GM18517 (cell line): Measurements from ENCODE around the gene STAC3.
A peak's percentile ranks its signal among the peaks of the same experiment; 100 is the strongest.
"Not testable (repeated sequence)": the region's sequence is repeated elsewhere in the genome, so short reads cannot be mapped to it uniquely, and the experiment has no call there.

Experiments
- ATAC-seq: cut with Tn5 transposase; IDR thresholded peaks from one replicate; pipeline ENCODE4 v1.9.1; 2021; ENCODE audit warnings: mild to moderate bottlenecking, moderate library complexity; ENCODE audit not compliant: unreplicated experiment

The STAC3 gene

DNA sequence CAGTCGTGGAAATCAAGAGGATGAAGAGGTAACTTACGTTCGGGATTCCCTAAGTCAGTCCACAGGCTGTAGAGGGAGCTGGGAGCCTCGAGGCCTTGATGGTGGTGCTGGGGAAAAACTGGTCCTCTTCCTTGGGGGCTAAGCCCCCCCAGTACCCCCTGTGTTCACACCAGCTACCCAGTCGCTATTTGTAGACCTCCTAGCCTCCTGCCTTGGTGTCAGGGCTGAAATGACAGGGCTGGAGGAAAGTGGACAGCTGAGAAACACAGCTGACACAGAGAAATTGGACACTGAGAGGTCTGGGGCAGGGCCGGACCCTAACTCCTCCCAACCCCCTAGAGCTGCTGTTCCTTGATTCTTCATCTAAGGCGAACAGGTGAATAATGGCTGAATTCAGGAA, at the start of gene STAC3:
STAC3 (minus strand) TSS at position 232 of the 400 bp plus-strand sequence. CDS start 1,551 bp downstream, outside the sequence.
- no peak for ATAC-seq

GRCh38 chr12:57299514-57300016, 48.6 kb upstream of the STAC3 start:
- ATAC-seq: no peak

GRCh38 chr12:57296291-57296690, 45.3 kb upstream of the STAC3 start:
- ATAC-seq: no peak

GRCh38 chr12:57282073-57282472, 31.1 kb upstream of the STAC3 start:
- ATAC-seq: not testable (repeated sequence)

DNA sequence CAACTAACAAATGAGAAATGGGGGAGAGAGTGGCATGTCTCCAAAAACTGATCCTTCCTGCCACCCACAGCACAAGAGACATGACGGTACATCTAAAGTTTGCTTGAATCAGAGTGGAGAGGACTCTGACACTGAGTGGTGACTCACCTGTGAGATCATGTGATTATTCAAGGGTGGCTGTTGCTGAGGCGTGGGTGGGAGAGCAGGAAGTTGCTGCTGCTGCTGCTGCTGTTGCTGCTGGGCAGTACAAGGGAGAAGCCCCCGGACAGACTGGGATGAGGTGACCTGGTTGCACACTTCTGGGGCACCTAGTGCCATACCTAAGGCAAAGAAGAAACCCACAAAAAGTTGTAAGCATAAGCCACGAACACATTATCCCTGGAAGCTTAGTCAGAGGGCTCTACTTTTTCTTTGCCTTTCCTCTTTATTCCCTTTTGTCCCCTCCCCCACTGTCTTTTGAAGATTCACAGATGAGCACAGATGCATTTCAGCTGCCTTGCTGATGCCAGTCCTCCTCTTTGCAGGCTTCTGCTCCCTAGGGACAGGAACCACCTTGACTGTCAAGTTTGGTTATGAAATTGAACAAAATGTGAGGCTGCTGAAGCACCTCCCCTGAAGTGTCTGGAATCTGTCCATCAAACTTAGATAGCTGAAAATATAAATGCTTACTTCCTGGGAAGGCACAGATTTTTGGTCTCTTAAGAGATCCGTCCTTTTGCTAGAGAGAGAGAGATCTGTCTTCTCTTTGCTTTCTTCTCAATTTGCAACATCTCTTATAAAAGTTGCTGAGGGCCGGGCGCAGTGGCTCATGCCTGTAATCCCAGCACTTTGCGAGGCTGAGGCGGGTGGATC, 29.4 kb upstream of the STAC3 start:
- peak; percentile 94 for ATAC-seq

GRCh38 chr12:57278465-57279381, 27.7 kb upstream of the STAC3 start:
- no peak for ATAC-seq

DNA sequence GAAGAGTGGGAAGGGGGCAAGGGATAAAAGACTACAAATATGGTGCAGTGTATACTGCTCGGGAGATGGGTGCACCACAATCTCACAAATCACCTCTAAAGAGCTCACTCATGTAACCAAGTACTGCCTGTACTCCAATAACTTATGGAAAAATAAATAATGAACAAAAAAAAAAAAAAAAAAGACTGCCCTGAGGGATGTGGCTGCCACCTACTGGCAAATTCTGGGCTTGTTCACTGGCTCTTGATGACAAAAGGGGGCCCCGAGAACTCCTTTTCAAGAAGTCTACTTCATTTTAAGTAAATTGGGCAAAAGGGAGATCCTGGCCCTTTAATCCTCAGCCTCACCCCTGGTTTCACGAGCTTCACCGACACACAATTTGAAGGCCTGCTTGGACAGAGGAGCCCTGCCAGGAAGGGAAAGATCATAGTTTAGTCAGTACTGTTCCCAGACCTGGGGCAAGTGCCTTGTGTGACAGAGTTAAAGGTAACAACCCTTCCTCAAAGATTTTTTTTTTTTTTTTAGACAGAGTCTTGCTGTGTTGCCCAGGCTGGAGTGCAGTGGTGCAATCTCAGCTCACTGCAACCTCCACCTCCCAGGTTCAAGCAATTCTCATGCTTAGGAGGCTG, 26.1 kb upstream of the STAC3 start:
- ATAC-seq: no peak

DNA sequence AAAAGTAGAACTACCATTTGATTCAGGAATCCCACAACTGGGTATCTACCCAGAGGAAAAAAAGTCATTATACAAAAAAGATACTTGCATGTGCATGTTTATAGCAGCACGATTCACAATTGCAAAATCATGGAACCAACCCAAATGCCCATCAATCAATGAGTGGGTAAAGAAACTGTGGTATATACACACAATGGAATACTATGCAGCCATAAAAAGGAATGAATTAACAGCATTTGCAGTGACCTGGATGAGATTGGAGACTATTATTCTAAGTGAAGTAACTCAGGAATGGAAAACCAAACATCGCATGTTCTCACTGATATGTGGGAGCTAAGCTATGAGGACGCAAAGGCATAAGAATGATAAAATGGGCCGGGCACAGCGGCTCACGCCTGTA, 25.2 kb upstream of the STAC3 start:
- not testable (repeated sequence) for ATAC-seq

GRCh38 chr12:57273516-57273915, 22.5 kb upstream of the STAC3 start:
- ATAC-seq: no peak

- no peak for ATAC-seq
Measured at GRCh38 chr12:57272337-57273151, 21.6 kb upstream of the STAC3 start.

GRCh38 chr12:57270966-57271470, 20.0 kb upstream of the STAC3 start:
- ATAC-seq: no peak

DNA sequence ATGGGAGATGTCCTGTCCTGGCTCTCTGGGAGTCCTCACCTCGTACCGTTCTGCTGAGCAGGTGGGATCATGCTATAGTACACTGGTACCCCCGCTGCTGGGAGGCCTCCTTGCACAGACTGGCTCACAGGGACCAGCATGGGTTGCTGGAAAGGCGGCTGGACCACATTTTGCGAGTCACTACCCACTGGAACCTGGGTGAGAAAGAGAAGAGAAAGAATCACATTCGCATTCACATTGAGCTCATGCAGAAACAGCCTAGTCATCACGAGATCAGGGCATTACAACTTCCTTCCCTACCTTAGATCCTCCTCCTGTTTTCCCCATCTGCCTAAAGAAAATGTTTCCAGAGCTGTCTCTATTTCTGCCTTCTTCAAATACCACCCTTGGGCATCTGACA, 17.3 kb upstream of the STAC3 start:
- ATAC-seq: no peak

DNA sequence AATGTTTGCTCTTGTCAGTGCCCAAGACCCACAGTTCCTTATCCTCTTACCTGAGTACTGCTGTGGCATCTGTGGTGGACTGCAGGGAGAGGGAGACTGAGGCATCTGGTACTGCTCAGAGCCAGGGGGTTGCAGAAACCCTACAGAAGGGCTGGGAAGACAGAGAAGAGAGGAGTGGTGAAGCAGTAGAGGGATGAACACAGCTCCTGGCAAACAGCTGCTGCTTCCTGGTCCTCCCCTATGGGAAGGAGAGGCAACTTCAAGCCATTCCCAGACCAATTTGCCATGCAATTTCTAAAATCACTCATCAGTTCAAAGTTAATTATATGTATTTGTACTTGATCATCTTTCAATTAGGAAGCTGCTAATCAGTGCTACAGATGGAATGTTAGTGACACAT, 15.7 kb upstream of the STAC3 start:
- ATAC-seq: no peak

DNA sequence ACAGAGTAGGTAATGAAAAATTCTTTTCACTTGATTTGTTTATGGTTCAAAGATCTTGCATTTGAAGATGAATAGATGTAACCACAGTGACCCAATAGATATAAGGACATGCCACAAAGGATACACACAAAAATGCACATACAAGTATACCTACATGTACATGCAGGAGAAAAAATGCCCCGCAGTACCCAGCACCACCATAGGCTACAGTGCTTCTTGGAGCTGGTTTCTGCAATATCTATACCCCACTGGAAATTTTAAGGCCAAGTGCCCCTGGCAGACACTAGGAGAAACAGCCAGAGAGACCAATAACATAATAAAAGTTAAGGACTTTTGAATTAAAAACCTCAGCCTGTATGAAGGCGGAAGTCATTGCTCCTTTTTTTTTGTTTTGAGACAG, 12.1 kb upstream of the STAC3 start:
- no peak for ATAC-seq

- ATAC-seq: no peak
Measured at GRCh38 chr12:57262126-57262822, 11.3 kb upstream of the STAC3 start.

- no peak for ATAC-seq
Measured at GRCh38 chr12:57261428-57261865, 10.5 kb upstream of the STAC3 start.

DNA sequence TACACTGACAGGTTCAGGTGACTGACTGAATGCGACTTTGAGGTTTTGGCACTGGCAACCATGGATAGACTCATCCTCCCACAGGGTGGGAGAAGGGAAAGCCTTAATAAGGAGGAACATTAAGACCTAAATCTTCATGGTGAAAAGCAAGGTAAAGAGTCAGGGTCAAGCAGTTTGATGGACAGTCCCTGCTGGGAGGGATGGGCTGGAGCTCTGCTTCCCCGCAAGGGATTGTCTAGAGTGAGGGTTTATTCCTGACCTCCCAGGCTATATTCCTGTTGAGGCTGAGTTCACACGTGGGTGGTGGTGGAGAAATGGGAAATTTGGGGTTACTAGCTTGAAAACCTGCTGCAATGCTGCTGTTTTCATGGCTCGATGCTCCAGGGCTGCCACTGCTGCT, 9.4 kb upstream of the STAC3 start:
- ATAC-seq: no peak

DNA sequence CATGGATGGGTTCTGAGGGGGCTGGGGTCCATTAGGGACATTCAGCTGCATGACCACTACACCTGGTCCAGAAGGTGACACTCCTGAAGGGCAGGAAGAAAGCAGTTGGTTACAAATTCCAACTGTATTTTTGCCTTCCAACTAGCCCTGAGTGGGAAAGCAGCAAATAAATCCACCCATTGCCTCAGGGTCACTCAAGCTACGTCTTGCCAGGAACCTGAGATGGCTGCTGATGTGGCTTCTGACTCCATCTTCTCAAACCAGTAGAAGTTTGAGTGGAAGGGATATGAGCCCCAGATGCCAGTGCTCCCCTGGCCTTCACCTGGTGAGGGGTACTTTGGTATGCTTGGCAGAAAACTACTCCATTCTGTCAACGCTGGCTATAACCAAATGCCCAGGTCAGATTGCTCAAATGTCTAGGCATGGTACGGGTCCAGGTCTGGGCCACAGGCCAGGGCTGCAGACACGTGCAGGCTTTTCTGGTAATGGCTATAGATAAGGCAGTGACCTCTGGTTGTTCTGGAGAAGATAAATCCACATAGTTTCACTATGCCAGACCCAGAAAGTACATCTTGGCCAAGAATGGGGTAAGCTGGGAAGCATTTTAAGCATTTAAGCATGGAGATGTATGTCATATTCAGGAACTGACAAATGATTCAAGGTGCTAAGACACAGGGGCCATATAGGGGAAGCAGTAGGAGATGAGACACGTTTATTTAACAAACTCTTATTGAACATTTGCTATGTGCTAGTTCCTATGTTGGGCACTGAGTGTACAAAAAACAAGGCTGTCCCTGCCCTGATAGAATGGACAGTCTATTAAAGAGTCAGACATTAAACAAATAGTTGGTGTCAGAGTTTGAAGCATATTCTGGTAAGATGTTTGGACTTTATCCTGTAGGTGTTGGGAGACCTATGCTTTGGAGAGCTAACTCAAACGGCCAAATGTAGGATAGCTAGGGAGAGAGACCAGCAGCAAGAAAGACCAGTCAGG, 8.3 kb upstream of the STAC3 start:
- no peak for ATAC-seq
